ENCODE measurements around the gene PHF5A.
A peak's percentile ranks its signal among the peaks of the same experiment; 100 is the strongest.
"Not testable (repeated sequence)": the region's sequence is repeated elsewhere in the genome, so short reads cannot be mapped to it uniquely, and the experiment has no call there.

PHF5A gene

DNA sequence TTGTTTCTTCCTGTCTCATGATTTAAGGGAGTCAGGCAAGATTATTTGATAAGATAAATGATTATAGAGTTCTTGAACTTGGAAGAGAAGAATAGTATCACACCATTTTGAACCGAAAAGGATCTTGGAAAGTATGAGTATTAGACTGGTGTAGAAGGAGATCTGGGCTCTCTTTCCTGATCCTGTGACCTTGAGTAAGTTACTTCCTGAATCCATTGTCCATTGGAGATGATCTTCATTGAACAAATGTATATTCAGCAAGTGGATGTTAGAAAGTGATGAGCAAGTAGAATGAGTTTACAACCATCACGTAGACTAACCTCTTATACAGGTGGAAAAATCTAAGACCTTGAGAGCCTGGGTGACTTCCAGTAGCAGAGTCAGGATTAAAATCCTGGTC is 2.4 kb upstream of the PHF5A start:
- peak overlapping the region; percentile 84 for H3K4me2 ChIP-seq (ENCODE audit: low read length)
- no peaks in the 10 kb centered on the region for H3K9me3 ChIP-seq (ENCODE audit: control insufficient read depth, insufficient read depth, low read length)
- no peaks in the 10 kb centered on the region for H3F3A ChIP-seq (ENCODE audit: control insufficient read depth, insufficient read depth)
- H3K9me2 ChIP-seq (replicated peaks; ENCODE audit: control insufficient read depth, low read length), result no peaks in the 10 kb centered on the region
- TF ChIP-seq EZH2phosphoT487 (IDR thresholded peaks at IDR 0.05; ENCODE audit: borderline replicate concordance, low read length) (no peak), CTCF (IDR thresholded peaks at IDR 0.05; ENCODE audit: low read depth, low read length, poor library complexity, severe bottlenecking) (no peak)
- peaks cover 61% of the 10 kb centered on the region for H3K4me1 ChIP-seq (ENCODE audit: control insufficient read depth, low read length)
- no peaks in the 10 kb centered on the region for H4K20me1 ChIP-seq (ENCODE audit: control insufficient read depth, insufficient read depth, low read depth, low read length)
- H3K27ac ChIP-seq (ENCODE audit: low read depth, low read length), result no peak overlapping the region
- H3K79me2 ChIP-seq (ENCODE audit: control insufficient read depth, low read length), result peaks cover 96% of the 10 kb centered on the region
- no peak overlapping the region; the same call in 1 of the 2 replicates for H3K4me3 ChIP-seq (ENCODE audit: low read length)
- H3K27me3 ChIP-seq (ENCODE audit: control insufficient read depth, low read length), result no peaks in the 10 kb centered on the region
- H3K36me3 ChIP-seq (ENCODE audit: control insufficient read depth, low read length), result peaks cover 47% of the 10 kb centered on the region

DNA sequence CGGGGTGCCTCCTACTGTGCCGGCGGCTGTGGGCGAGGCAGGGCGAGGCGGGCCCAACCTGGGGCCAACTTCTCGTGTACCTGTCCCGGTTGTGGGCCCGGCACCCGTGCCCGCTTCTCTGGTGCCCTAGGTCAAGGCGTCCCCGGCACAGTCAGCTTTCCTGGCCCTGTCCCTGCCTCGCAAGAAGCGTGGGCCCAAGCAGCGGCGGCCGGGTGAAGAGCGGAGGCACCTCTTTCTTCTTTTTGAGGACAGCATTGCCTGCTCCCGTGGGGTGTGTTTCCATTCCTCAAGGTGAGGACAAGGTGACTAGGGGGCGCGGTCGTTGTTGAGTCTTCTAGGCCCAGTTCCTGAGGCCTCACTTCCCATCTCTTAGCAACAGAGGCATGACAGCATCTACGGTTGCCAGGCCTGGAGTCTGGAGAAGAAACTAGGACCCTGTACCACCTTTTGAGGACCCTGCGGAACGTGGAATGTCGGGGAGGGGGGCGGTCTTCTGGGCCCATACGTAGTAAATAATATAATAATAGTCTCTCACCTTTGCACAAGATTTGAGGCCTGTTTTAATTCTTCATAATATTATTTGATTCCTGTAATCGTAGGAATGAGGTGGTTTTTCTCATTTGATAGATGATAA is 843 bp upstream of the PHF5A start:
- H3K9me2 ChIP-seq (replicated peaks; ENCODE audit: control insufficient read depth, low read length), result no peaks in the 10 kb centered on the region
- no peaks in the 10 kb centered on the region for H3K27me3 ChIP-seq (ENCODE audit: control insufficient read depth, low read length)
- peaks cover 50% of the 10 kb centered on the region for H3K4me1 ChIP-seq (ENCODE audit: control insufficient read depth, low read length)
- H3K9me3 ChIP-seq (ENCODE audit: control insufficient read depth, insufficient read depth, low read length), result no peaks in the 10 kb centered on the region
- peak overlapping the region; percentile 84 for H3K4me2 ChIP-seq (ENCODE audit: low read length)
- peaks cover 96% of the 10 kb centered on the region for H3K79me2 ChIP-seq (ENCODE audit: control insufficient read depth, low read length)
- H3K27ac ChIP-seq (ENCODE audit: low read depth, low read length), result peak overlapping the region; percentile 82
- H3K36me3 ChIP-seq (ENCODE audit: control insufficient read depth, low read length), result peaks cover 58% of the 10 kb centered on the region
- TF ChIP-seq EZH2phosphoT487 (IDR thresholded peaks at IDR 0.05; ENCODE audit: borderline replicate concordance, low read length) (no peak), CTCF (IDR thresholded peaks at IDR 0.05; ENCODE audit: low read depth, low read length, poor library complexity, severe bottlenecking) (peak; percentile 33)
- H4K20me1 ChIP-seq (ENCODE audit: control insufficient read depth, insufficient read depth, low read depth, low read length), result no peaks in the 10 kb centered on the region
- no peaks in the 10 kb centered on the region for H3F3A ChIP-seq (ENCODE audit: control insufficient read depth, insufficient read depth)
- peak overlapping the region; percentile 91 for H3K4me3 ChIP-seq (ENCODE audit: low read length)

GRCh38 chr22:41461901-41462300 is 6.6 kb downstream of the PHF5A start:
- no peak overlapping the region for H3K4me2 ChIP-seq (ENCODE audit: low read length)
- TF ChIP-seq CTCF (IDR thresholded peaks at IDR 0.05; ENCODE audit: low read depth, low read length, poor library complexity, severe bottlenecking) (no peak), EZH2phosphoT487 (IDR thresholded peaks at IDR 0.05; ENCODE audit: borderline replicate concordance, low read length) (no peak)
- H3K4me1 ChIP-seq (ENCODE audit: control insufficient read depth, low read length), result peaks cover 7% of the 10 kb centered on the region
- H3K27ac ChIP-seq (ENCODE audit: low read depth, low read length), result no peak overlapping the region
- peaks cover 61% of the 10 kb centered on the region for H3K79me2 ChIP-seq (ENCODE audit: control insufficient read depth, low read length)
- H3K27me3 ChIP-seq (ENCODE audit: control insufficient read depth, low read length), result no peaks in the 10 kb centered on the region
- H3K9me3 ChIP-seq (ENCODE audit: control insufficient read depth, insufficient read depth, low read length), result no peaks in the 10 kb centered on the region
- peaks cover 5% of the 10 kb centered on the region; the same call in 1 of the 2 replicates for H3F3A ChIP-seq (ENCODE audit: control insufficient read depth, insufficient read depth)
- peaks cover 85% of the 10 kb centered on the region for H3K36me3 ChIP-seq (ENCODE audit: control insufficient read depth, low read length)
- H4K20me1 ChIP-seq (ENCODE audit: control insufficient read depth, insufficient read depth, low read depth, low read length), result no peaks in the 10 kb centered on the region
- no peaks in the 10 kb centered on the region for H3K9me2 ChIP-seq (replicated peaks; ENCODE audit: control insufficient read depth, low read length)
- H3K4me3 ChIP-seq (ENCODE audit: low read length), result no peak overlapping the region

- peaks cover 68% of the 10 kb centered on the region for H3K36me3 ChIP-seq (ENCODE audit: control insufficient read depth, low read length)
These were observed 8.4 kb downstream of the PHF5A start for GRCh38 chr22:41460071-41460470.

More at GRCh38 chr22:41460071-41460470, 8.4 kb downstream of the PHF5A start:
- H3K9me3 ChIP-seq (ENCODE audit: control insufficient read depth, insufficient read depth, low read length); H4K20me1 ChIP-seq (ENCODE audit: control insufficient read depth, insufficient read depth, low read depth, low read length); H3K4me2 ChIP-seq (ENCODE audit: low read length); H3K4me3 ChIP-seq (ENCODE audit: low read length); H3K4me1 ChIP-seq (ENCODE audit: control insufficient read depth, low read length); H3F3A ChIP-seq (ENCODE audit: control insufficient read depth, insufficient read depth); H3K27me3 ChIP-seq (ENCODE audit: control insufficient read depth, low read length); H3K9me2 ChIP-seq (replicated peaks; ENCODE audit: control insufficient read depth, low read length); H3K27ac ChIP-seq (ENCODE audit: low read depth, low read length): not testable (repeated sequence)
- H3K79me2 ChIP-seq (ENCODE audit: control insufficient read depth, low read length), result peaks cover 44% of the 10 kb centered on the region

Measured in DOHH2 (cell line).